ENCODE data around the gene STARD5. TPM values are rescaled to one million over a fixed set of nuclear protein-coding genes. Genes with fewer than 3 reads are reported as not detected.

STARD5 gene
- total and polyA plus RNA-seq, 9 of the 15 experiments (the other 6 are each of a cell fraction or from before 2014, with no cell fraction given): 1.7 to 5.7 (median 2.2) TPM

DNA sequence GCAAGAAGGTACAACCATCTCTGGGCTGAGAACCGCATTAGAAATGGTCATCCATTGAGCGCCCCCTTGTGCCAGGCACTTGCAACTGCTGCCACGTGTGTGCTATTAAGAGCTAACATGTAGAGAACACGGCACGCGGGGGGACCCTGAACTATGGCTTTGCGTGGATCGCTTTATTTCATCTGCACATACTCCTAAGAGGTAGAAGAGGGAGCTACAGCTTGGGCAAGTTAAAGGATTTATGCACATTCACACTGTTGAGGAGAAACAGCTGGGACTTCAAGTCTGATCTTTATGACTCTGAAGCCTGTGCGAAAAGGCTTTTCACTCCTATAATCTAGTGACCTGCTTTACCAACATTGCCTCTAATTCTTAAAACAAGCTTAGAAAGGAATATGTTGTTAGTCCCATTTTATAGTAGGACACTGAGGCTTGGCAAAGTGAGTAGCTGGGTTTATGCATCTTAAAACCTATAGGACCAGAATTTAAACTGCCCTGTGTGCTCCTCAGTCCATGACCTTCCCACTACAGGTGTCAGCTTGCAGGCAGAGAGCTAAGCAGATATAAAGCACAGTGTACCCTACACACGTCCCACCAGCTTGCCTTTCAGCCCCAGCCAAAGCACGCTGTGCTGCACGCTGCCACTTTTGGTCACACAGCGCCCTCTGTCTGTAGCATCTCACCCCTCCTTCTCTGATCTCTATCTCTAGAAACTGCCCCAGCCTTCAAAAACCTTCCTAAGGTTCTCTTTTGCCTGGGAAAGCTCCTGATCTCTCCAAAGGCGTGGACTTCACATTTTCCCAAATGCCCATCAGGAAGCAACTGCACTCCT lies 57.8 kb downstream of the STARD5 start (continued):
- no peak for TF ChIP-seq MYBL2 (IDR thresholded peaks at IDR 0.05; ENCODE audit: low read depth)
- no peak for TF ChIP-seq MYBL2 (CRISPR knock-in tag; IDR thresholded peaks at IDR 0.05; ENCODE audit: borderline replicate concordance)
- TF ChIP-seq ELF1 (tag; IDR thresholded peaks at IDR 0.05): no peak; the same call in 1 of the 2 replicates
- TF ChIP-seq, protein P1, sequence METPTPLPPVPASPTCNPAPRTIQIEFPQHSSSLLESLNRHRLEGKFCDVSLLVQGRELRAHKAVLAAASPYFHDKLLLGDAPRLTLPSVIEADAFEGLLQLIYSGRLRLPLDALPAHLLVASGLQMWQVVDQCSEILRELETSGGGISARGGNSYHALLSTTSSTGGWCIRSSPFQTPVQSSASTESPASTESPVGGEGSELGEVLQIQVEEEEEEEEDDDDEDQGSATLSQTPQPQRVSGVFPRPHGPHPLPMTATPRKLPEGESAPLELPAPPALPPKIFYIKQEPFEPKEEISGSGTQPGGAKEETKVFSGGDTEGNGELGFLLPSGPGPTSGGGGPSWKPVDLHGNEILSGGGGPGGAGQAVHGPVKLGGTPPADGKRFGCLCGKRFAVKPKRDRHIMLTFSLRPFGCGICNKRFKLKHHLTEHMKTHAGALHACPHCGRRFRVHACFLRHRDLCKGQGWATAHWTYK (CRISPR knock-in tag; IDR thresholded peaks at IDR 0.05): 0 out of 2 replicates have a peak, but pooled peaks have one; percentile 29
- TF ChIP-seq, protein P2, sequence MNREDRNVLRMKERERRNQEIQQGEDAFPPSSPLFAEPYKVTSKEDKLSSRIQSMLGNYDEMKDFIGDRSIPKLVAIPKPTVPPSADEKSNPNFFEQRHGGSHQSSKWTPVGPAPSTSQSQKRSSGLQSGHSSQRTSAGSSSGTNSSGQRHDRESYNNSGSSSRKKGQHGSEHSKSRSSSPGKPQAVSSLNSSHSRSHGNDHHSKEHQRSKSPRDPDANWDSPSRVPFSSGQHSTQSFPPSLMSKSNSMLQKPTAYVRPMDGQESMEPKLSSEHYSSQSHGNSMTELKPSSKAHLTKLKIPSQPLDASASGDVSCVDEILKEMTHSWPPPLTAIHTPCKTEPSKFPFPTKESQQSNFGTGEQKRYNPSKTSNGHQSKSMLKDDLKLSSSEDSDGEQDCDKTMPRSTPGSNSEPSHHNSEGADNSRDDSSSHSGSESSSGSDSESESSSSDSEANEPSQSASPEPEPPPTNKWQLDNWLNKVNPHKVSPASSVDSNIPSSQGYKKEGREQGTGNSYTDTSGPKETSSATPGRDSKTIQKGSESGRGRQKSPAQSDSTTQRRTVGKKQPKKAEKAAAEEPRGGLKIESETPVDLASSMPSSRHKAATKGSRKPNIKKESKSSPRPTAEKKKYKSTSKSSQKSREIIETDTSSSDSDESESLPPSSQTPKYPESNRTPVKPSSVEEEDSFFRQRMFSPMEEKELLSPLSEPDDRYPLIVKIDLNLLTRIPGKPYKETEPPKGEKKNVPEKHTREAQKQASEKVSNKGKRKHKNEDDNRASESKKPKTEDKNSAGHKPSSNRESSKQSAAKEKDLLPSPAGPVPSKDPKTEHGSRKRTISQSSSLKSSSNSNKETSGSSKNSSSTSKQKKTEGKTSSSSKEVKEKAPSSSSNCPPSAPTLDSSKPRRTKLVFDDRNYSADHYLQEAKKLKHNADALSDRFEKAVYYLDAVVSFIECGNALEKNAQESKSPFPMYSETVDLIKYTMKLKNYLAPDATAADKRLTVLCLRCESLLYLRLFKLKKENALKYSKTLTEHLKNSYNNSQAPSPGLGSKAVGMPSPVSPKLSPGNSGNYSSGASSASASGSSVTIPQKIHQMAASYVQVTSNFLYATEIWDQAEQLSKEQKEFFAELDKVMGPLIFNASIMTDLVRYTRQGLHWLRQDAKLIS (CRISPR knock-in tag; IDR thresholded peaks at IDR 0.05): peak; percentile 68; the same call in 1 of the 2 replicates
- TF ChIP-seq BHLHE40 (IDR thresholded peaks at IDR 0.05; ENCODE audit: low read length): peak; percentile 17; the same call in 1 of the 2 replicates
- TF ChIP-seq EP400 (IDR thresholded peaks at IDR 0.05): peak; percentile 69
- TF ChIP-seq HLTF (IDR thresholded peaks at IDR 0.05): no peak
- 0 out of 2 replicates have a peak, but pooled peaks have one; percentile 19 for TF ChIP-seq SOX6 (IDR thresholded peaks at IDR 0.05)
- no peak for TF ChIP-seq CHCHD3 (CRISPR knock-in tag; IDR thresholded peaks at IDR 0.05)
- TF ChIP-seq, protein P3, sequence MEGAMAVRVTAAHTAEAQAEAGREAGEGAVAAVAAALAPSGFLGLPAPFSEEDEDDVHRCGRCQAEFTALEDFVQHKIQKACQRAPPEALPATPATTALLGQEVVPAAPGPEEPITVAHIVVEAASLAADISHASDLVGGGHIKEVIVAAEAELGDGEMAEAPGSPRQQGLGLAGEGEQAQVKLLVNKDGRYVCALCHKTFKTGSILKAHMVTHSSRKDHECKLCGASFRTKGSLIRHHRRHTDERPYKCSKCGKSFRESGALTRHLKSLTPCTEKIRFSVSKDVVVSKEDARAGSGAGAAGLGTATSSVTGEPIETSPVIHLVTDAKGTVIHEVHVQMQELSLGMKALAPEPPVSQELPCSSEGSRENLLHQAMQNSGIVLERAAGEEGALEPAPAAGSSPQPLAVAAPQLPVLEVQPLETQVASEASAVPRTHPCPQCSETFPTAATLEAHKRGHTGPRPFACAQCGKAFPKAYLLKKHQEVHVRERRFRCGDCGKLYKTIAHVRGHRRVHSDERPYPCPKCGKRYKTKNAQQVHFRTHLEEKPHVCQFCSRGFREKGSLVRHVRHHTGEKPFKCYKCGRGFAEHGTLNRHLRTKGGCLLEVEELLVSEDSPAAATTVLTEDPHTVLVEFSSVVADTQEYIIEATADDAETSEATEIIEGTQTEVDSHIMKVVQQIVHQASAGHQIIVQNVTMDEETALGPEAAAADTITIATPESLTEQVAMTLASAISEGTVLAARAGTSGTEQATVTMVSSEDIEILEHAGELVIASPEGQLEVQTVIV (CRISPR knock-in tag; IDR thresholded peaks at IDR 0.05; ENCODE audit: borderline replicate concordance): no peak
- TF ChIP-seq, protein P4, sequence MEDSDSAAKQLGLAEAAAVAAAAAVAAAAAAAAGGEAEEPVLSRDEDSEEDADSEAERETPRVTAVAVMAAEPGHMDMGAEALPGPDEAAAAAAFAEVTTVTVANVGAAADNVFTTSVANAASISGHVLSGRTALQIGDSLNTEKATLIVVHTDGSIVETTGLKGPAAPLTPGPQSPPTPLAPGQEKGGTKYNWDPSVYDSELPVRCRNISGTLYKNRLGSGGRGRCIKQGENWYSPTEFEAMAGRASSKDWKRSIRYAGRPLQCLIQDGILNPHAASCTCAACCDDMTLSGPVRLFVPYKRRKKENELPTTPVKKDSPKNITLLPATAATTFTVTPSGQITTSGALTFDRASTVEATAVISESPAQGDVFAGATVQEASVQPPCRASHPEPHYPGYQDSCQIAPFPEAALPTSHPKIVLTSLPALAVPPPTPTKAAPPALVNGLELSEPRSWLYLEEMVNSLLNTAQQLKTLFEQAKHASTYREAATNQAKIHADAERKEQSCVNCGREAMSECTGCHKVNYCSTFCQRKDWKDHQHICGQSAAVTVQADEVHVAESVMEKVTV (CRISPR knock-in tag; IDR thresholded peaks at IDR 0.05): peak; percentile 83
- TF ChIP-seq HMG20A (CRISPR knock-in tag; conservative IDR thresholded peaks at IDR 0.05): no peak
- TF ChIP-seq GABPB2 (CRISPR knock-in tag; conservative IDR thresholded peaks at IDR 0.05): no peak
- TF ChIP-seq GTF2F1 (IDR thresholded peaks at IDR 0.05; ENCODE audit: low read depth, low read length): 0 out of 2 replicates have a peak, but pooled peaks have one; percentile 17
- 0 out of 2 replicates have a peak, but pooled peaks have one; percentile 36 for TF ChIP-seq POLR2A (conservative IDR thresholded peaks at IDR 0.05)
- TF ChIP-seq, protein P5, sequence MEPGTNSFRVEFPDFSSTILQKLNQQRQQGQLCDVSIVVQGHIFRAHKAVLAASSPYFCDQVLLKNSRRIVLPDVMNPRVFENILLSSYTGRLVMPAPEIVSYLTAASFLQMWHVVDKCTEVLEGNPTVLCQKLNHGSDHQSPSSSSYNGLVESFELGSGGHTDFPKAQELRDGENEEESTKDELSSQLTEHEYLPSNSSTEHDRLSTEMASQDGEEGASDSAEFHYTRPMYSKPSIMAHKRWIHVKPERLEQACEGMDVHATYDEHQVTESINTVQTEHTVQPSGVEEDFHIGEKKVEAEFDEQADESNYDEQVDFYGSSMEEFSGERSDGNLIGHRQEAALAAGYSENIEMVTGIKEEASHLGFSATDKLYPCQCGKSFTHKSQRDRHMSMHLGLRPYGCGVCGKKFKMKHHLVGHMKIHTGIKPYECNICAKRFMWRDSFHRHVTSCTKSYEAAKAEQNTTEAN (CRISPR knock-in tag; IDR thresholded peaks at IDR 0.05): no peak
